GM19397 (cell line): ENCODE measurements around the gene GOLIM4.

Experiments
- ATAC-seq: cut with Tn5 transposase; IDR thresholded peaks from one replicate; pipeline ENCODE4 v1.9.1; 2021; ENCODE audit warnings: mild to moderate bottlenecking, moderate library complexity; ENCODE audit not compliant: unreplicated experiment

The GOLIM4 gene

DNA sequence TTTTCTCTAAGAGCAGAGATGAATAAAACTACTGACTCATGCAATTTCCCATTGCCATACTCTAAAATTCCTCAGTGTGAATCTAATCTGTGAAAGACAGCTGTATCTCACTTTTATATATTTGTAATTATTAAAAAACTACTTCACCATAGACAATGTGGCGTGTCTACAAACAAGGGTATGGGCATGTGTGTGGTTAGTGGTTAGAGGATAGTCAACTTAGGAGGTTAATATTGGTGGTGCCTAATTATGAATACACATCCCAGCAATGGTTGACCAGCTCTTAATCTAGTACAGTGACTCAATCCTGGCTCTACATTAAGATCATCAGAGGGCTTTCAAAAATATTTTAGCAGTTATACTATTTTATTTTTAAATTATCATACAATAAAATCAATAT is 94.5 kb downstream of the GOLIM4 start:
- ATAC-seq, result no peak

DNA sequence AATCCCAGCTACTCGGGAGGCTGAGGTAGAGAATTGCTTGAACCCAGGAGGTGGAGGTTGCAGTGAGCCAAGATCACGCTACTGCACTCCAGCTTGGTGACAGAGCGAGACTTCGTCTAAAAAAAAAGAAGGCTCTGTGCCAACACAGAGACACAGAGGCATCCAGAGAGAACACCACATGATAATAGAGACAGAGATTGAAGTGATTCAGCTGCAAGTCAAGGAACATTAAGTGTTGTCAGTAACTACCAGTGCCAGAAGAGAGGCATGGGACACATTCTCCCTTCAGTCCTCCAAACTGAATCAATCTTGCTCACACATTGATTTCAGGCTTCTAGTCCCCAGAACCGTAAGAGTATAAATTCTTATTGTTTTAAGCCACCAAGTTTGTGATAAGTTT is 97.5 kb downstream of the GOLIM4 start:
- no peak for ATAC-seq

GRCh38 chr3:167996514-167996913 is 99.2 kb downstream of the GOLIM4 start:
- no peak for ATAC-seq

- ATAC-seq, result no peak
These were observed 103.3 kb downstream of the GOLIM4 start for GRCh38 chr3:167992381-167992780.

- no peak for ATAC-seq
These were observed 104.5 kb downstream of the GOLIM4 start for GRCh38 chr3:167991213-167991612.

DNA sequence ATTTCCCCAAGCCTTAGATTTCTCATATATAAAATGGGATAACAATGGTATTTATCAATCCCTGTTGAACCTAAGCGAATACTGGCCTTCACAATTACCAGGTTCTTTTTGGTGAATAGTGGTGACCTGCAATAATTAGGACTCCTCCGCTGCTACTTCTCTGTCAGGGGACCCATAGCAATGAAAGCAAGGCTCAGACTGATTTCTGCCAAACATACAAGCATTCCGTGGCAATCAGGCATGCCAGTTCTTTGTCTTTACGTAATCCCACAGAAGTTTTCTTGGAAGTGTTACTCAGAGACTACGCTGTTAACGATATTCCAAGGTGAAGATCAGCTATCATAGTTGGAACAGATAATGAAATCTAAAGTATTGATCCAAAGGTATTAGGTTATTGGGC is 105.7 kb downstream of the GOLIM4 start:
- no peak for ATAC-seq

- no peak for ATAC-seq
These were observed 106.7 kb downstream of the GOLIM4 start for GRCh38 chr3:167989066-167989465.

GRCh38 chr3:167983583-167983982 is 112.1 kb downstream of the GOLIM4 start:
- no peak for ATAC-seq

GRCh38 chr3:167978486-167978885 is 117.2 kb downstream of the GOLIM4 start:
- no peak for ATAC-seq

- ATAC-seq, result no peak
These were observed 117.7 kb downstream of the GOLIM4 start for GRCh38 chr3:167978071-167978470.

DNA sequence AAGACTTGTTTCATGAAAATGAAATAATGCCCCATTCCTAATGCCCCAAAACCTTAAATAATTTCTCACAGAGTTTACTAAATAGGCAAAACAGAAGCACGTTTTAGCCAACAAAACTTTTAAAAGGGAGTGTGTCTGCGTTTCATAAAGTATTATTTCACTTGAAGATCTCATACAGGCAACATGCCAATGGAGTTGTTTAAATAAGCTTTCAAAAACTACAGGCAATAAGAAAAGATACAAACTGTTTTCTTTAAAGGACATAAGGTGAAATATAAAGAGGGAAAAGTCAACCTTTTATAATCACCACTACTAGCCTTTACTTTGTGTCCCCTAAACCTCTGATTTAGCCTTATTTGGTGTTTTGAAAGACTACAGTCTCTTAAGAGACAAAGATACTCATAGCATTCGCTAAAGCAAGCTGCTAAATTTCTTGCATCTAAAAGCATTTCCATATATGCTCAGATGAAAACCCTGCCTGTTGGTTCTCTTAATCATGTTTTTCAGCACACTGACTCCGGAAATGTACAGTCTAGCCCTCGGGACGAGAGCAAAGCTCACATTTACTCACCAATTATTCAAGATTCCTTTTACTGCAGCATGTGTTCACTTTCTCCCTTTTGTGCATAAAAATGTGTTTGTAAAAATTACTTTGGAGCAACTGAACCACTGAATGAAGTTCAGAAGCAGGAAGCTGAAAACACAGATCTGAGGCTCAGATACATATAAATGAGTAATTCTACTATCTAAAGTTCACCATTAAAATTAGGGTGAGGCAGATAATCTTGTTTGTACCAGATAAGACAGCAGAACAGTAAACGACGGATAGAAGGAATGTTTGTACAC is 119.0 kb downstream of the GOLIM4 start:
- ATAC-seq, result no peak

GRCh38 chr3:167973901-167974300 is 121.8 kb downstream of the GOLIM4 start:
- ATAC-seq, result no peak

DNA sequence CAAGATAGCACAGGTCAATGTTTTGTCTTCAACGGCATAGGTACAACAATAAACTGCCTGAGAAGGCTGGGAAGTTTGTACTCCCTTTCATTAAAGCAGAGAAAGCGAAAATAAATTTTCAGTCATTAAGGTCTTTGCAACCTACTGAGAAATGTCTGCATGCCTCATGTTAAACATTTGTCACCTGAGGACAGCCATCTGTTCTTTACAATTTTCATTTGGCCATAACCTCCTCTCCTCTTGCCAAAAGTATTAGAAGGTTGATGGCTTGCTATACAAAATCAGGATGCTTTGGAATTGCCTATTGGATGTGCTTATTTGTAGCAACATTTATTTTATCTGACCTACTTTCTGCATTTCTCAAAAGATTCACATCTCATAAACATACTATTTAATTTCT is 122.7 kb downstream of the GOLIM4 start:
- ATAC-seq, result no peak

GRCh38 chr3:167972502-167972901 is 123.2 kb downstream of the GOLIM4 start:
- ATAC-seq, result no peak

- no peak for ATAC-seq
These were observed 126.2 kb downstream of the GOLIM4 start for GRCh38 chr3:167969548-167969947.

GRCh38 chr3:167967257-167968036 is 128.3 kb downstream of the GOLIM4 start:
- ATAC-seq, result no peak
